Esophagus muscularis mucosa (tissue), 3 donors: ENCODE measurements around the gene DUSP2.

ENCODE experiments used
- CTCF ChIP-seq, 3 experiments: fragments of 200-600 bp in 2 of 3; fragments of 450-650 bp in 1 of 3; sonication (generic) in 2 of 3; IDR thresholded peaks; one replicate each; pipeline ENCODE4 v1.5.1; 2017 to 2019; ENCODE audit warnings: antibody characterized with exemption in 3 of 3, mild to moderate bottlenecking in 2 of 3, moderate library complexity in 1 of 3
- POLR2A ChIP-seq: fragments of 450-650 bp; IDR thresholded peaks from one replicate; pipeline ENCODE4 v1.6.1; 2017; ENCODE audit warnings: antibody characterized with exemption, moderate library complexity, mild to moderate bottlenecking, low read depth
- POLR2AphosphoS5 ChIP-seq, 2 donors: sonication (generic); formaldehyde crosslinking; IDR thresholded peaks; one replicate each; pipeline ENCODE4 v1.6.1; 2017; ENCODE audit warnings: antibody characterized with exemption in 2 of 2

GRCh38 chr2:96147593-96148201, 2.5 kb upstream of the DUSP2 start:
- TF ChIP-seq POLR2A (no peak), CTCF (IDR thresholded peaks at IDR 0.05) (no peak), POLR2AphosphoS5 (IDR thresholded peaks at IDR 0.05) (no peak)
